ENCODE results near the gene MPHOSPH8.

DNA sequence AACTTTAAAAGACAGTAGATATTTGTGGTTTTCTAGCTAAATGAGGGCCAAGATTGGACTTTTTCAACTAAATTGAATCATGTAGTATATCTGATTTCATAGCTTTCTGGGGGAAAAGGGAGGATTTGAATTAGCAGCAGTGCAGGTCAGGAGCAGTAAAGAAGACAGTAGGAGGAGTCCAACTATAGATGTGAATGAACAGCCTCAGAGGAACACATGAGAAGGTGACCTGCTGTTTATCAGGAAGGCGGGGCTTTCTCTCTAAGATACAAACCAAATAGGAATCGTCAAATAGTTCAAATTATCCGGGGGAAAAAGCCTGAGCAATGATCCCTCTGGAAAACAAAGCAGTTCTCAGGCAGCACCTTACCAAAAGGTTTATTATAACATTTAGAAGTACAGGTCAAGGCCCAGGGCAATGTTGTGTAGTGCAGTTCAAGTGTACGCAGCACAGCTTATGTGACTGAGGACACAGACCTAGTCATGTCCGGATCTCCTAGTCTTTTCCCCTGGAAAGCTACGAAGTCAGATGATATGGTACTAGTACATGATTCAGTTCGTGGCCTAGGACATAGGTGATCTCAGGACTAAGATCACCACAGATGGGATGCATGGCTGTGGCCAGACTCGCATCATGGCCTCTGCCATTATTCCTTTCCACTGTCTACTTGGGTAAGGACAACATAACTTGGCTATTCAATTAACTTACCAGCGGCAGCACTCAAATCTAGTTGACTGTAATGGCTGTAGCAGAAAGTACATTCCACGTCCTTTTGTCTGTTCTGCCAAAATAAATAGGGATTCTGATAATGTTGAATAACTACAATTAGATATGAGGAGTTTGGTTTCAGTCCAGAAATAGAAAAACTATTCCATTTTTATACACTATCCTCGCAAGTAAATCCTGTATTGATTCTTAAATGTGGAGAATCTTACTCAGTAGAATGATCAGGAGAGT lies 40.3 kb downstream of the MPHOSPH8 start:
- TF ChIP-seq, protein P1, sequence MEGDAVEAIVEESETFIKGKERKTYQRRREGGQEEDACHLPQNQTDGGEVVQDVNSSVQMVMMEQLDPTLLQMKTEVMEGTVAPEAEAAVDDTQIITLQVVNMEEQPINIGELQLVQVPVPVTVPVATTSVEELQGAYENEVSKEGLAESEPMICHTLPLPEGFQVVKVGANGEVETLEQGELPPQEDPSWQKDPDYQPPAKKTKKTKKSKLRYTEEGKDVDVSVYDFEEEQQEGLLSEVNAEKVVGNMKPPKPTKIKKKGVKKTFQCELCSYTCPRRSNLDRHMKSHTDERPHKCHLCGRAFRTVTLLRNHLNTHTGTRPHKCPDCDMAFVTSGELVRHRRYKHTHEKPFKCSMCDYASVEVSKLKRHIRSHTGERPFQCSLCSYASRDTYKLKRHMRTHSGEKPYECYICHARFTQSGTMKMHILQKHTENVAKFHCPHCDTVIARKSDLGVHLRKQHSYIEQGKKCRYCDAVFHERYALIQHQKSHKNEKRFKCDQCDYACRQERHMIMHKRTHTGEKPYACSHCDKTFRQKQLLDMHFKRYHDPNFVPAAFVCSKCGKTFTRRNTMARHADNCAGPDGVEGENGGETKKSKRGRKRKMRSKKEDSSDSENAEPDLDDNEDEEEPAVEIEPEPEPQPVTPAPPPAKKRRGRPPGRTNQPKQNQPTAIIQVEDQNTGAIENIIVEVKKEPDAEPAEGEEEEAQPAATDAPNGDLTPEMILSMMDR (IDR thresholded peaks at IDR 0.05): no peak
- TF ChIP-seq POLR2AphosphoS5 (IDR thresholded peaks at IDR 0.05; ENCODE audit: low read depth, low read length): peak; percentile 37; the same call in 1 of the 2 replicates
- TF ChIP-seq REST (IDR thresholded peaks at IDR 0.05; ENCODE audit: insufficient read depth in 1 of 2, low read depth in 2 of 2, low read length in 1 of 2): no peak
- no peak for TF ChIP-seq SIN3A (IDR thresholded peaks at IDR 0.05; ENCODE audit: borderline replicate concordance, insufficient read depth, low read depth, low read length)
- TF ChIP-seq TCF7L2 (IDR thresholded peaks at IDR 0.05; ENCODE audit: low read depth, low read length): no peak

All from Panc1 (cell line).